Neuronal stem cell (in vitro differentiated cells): ENCODE results near the gene GPC1.

Experiments used
- DNase-seq: peaks from one replicate; pipeline ENCODE4 v3.0.0-alpha.2; 2013; ENCODE audit warnings: low spot score
- H2AFZ ChIP-seq: one replicate; pipeline ENCODE4 v1.6.1; 2013; ENCODE audit warnings: mild to moderate bottlenecking, low read length, inconsistent platforms
- H2AK5ac ChIP-seq: 2 replicates; pipeline ENCODE4 v1.6.1; 2013; ENCODE audit warnings: low read depth, mild to moderate bottlenecking, inconsistent platforms, low read length, moderate library complexity, mixed read lengths
- H2BK120ac ChIP-seq: 2 replicates; pipeline ENCODE4 v1.6.1; 2013; ENCODE audit warnings: low read depth, mild to moderate bottlenecking, inconsistent platforms, low read length, moderate library complexity, mixed read lengths
- H2BK12ac ChIP-seq: one replicate; pipeline ENCODE4 v1.6.1; 2013; ENCODE audit warnings: low read length, inconsistent platforms
- H2BK15ac ChIP-seq: 2 replicates; pipeline ENCODE4 v1.6.1; 2013; ENCODE audit warnings: mild to moderate bottlenecking, low read length, inconsistent platforms, mixed read lengths
- H2BK5ac ChIP-seq: one replicate; pipeline ENCODE4 v1.6.1; 2013; ENCODE audit warnings: inconsistent platforms, mild to moderate bottlenecking, low read length, moderate library complexity
- H3K14ac ChIP-seq: one replicate; pipeline ENCODE4 v1.6.1; 2013; ENCODE audit warnings: low read length, inconsistent platforms
- H3K18ac ChIP-seq: 2 replicates; pipeline ENCODE4 v1.6.1; 2013; ENCODE audit warnings: low read length, inconsistent platforms
- H3K23ac ChIP-seq: 2 replicates; pipeline ENCODE4 v1.6.1; 2013; ENCODE audit warnings: low read depth, mild to moderate bottlenecking, mixed read lengths, low read length, inconsistent platforms; ENCODE audit not compliant: poor library complexity
- H3K27ac ChIP-seq: replicated peaks from 3 replicates; pipeline ENCODE4 v1.5.1; 2013; ENCODE audit warnings: low read length, inconsistent platforms
- H3K27me3 ChIP-seq, 3 experiments: 2 replicates each; pipeline ENCODE4 v1.6.1; 2013; ENCODE audit warnings: low read length in 3 of 3, mild to moderate bottlenecking in 2 of 3, inconsistent platforms in 1 of 3, low read depth in 1 of 3, mixed read lengths in 1 of 3, moderate library complexity in 1 of 3; ENCODE audit not compliant: control insufficient read depth in 3 of 3, insufficient read depth in 3 of 3
- H3K36me3 ChIP-seq, 2 donors: replicated peaks in 1 of 2; 2 replicates each; pipeline ENCODE4 v1.6.1; 2013; ENCODE audit warnings: low read length in 2 of 2; ENCODE audit not compliant: control insufficient read depth in 2 of 2, insufficient read depth in 2 of 2
- H3K4ac ChIP-seq: 2 replicates; pipeline ENCODE4 v1.6.1; 2013; ENCODE audit warnings: inconsistent platforms, mild to moderate bottlenecking, low read length, moderate library complexity
- H3K4me1 ChIP-seq, 2 donors: 1 replicate in 1 of 2; 2 replicates in 1 of 2; pipeline ENCODE4 v1.6.1; 2013; ENCODE audit warnings: low read length in 2 of 2, low read depth in 1 of 2; ENCODE audit not compliant: control insufficient read depth in 2 of 2, insufficient read depth in 1 of 2
- H3K4me2 ChIP-seq: one replicate; pipeline ENCODE4 v1.6.1; 2013; ENCODE audit warnings: mild to moderate bottlenecking, low read length, inconsistent platforms; ENCODE audit not compliant: insufficient read depth, poor library complexity, severe bottlenecking
- H3K4me3 ChIP-seq, 2 donors: 2 replicates each; pipeline ENCODE4 v1.5.1; 2013; ENCODE audit warnings: low read length in 2 of 2, mild to moderate bottlenecking in 2 of 2, inconsistent platforms in 1 of 2, moderate library complexity in 1 of 2
- H3K79me1 ChIP-seq: one replicate; pipeline ENCODE4 v1.6.1; 2013; ENCODE audit warnings: low read depth, mild to moderate bottlenecking, inconsistent platforms, low read length, moderate library complexity
- H3K9ac ChIP-seq: one replicate; pipeline ENCODE4 v1.6.1; 2013; ENCODE audit warnings: mild to moderate bottlenecking, low read depth, low read length, inconsistent platforms; ENCODE audit not compliant: poor library complexity
- H3K9me3 ChIP-seq, 2 donors: replicated peaks in 1 of 2; 2 replicates each; pipeline versions ENCODE3 to v1.6.1; 2013; ENCODE audit warnings: low read length in 2 of 2, mild to moderate bottlenecking in 2 of 2, inconsistent platforms in 1 of 2, low read depth in 1 of 2, mixed read lengths in 1 of 2, moderate library complexity in 1 of 2; ENCODE audit not compliant: control insufficient read depth in 2 of 2, insufficient read depth in 1 of 2
- H4K8ac ChIP-seq: one replicate; pipeline ENCODE4 v1.6.1; 2013; ENCODE audit warnings: low read depth, mild to moderate bottlenecking, inconsistent platforms, low read length, moderate library complexity
- H4K91ac ChIP-seq: one replicate; pipeline ENCODE4 v1.6.1; 2013; ENCODE audit warnings: low read length, low read depth, mild to moderate bottlenecking, inconsistent platforms; ENCODE audit not compliant: poor library complexity
- WGBS, 2 donors: extraction: QIAGEN DNeasy Blood & Tissue Kit; methylation state at CpG; one replicate each; pipeline ENCODE4 v1.1.7; 2013; ENCODE audit warnings: missing lambda C conversion rate in 2 of 2, mixed read lengths in 1 of 2; ENCODE audit not compliant: insufficient read length in 2 of 2, insufficient replicate concordance in 1 of 2; ENCODE audit errors: extremely low coverage in 2 of 2; 5-methylcytosine and 5-hydroxymethylcytosine counted together

The GPC1 gene

GRCh38 chr2:240395896-240396622 lies 39.4 kb upstream of the GPC1 start:
- Histone ChIP-seq H3K36me3 (no peaks in the 10 kb centered on the region), H3K4me1 (peaks cover 2 to 8% of the 10 kb centered on the region in 2 donors), H3K9ac (no peak overlapping the region), H3K4ac (no peak overlapping the region), H3K27ac (no peak overlapping the region), H2AK5ac (peak overlapping the region; percentile 15), H2BK15ac (no peak overlapping the region), H4K8ac (no peak overlapping the region), H3K79me1 (peaks cover 2% of the 10 kb centered on the region), H4K91ac (no peak overlapping the region), H3K23ac (no peak overlapping the region), H3K4me3 (no peak overlapping the region), H3K14ac (no peak overlapping the region), H3K18ac (no peak overlapping the region), H2AFZ (no peak overlapping the region), H2BK12ac (no peak overlapping the region), H3K4me2 (no peak overlapping the region), H2BK120ac (no peak overlapping the region), H2BK5ac (no peak overlapping the region), H3K9me3 (no peaks in the 10 kb centered on the region), H3K27me3 (peaks cover 0 to 6% (median 0%) of the 10 kb centered on the region in 3 experiments)
- WGBS, 2 donors: no CpG with 5 or more reads among the region's 10 CpGs
- DNase-seq: no peak

GRCh38 chr2:240396623-240397541 lies 38.6 kb upstream of the GPC1 start:
- H2BK5ac ChIP-seq: no peak overlapping the region
- H3K9ac ChIP-seq: no peak overlapping the region
- H3K36me3 ChIP-seq: no peaks in the 10 kb centered on the region
- no CpG with 5 or more reads among the region's 12 CpGs for WGBS, 2 donors
- no peak overlapping the region for H2BK15ac ChIP-seq
- no peak for DNase-seq
- H3K4me3 ChIP-seq: no peak overlapping the region
- no peak overlapping the region for H2AFZ ChIP-seq
- H3K4me1 ChIP-seq: peaks cover 2 to 8% of the 10 kb centered on the region in 2 donors
- peak overlapping the region; percentile 58 for H2BK12ac ChIP-seq
- H3K18ac ChIP-seq: peak overlapping the region; percentile 57
- H4K8ac ChIP-seq: no peak overlapping the region
- no peaks in the 10 kb centered on the region for H3K9me3 ChIP-seq
- H3K4ac ChIP-seq: no peak overlapping the region
- peaks cover 0 to 9% (median 0%) of the 10 kb centered on the region in 3 experiments for H3K27me3 ChIP-seq
- H2AK5ac ChIP-seq: no peak overlapping the region
- peaks cover 2% of the 10 kb centered on the region for H3K79me1 ChIP-seq
- H2BK120ac ChIP-seq: no peak overlapping the region
- H3K23ac ChIP-seq: peak overlapping the region; percentile 55
- no peak overlapping the region for H3K14ac ChIP-seq
- H3K4me2 ChIP-seq: no peak overlapping the region
- H3K27ac ChIP-seq: no peak overlapping the region
- H4K91ac ChIP-seq: no peak overlapping the region

GRCh38 chr2:240397542-240397916 lies 37.9 kb upstream of the GPC1 start:
- H3K27ac ChIP-seq: no peak overlapping the region
- H3K4me3 ChIP-seq: no peak overlapping the region
- H2AFZ ChIP-seq: no peak overlapping the region
- H3K79me1 ChIP-seq: peaks cover 2% of the 10 kb centered on the region
- H3K36me3 ChIP-seq: no peaks in the 10 kb centered on the region
- H2BK5ac ChIP-seq: peak overlapping the region; percentile 82
- no peaks in the 10 kb centered on the region for H3K9me3 ChIP-seq
- H3K27me3 ChIP-seq: peaks cover 0 to 9% (median 0%) of the 10 kb centered on the region in 3 experiments
- no peak overlapping the region for H3K9ac ChIP-seq
- no peak overlapping the region for H2BK12ac ChIP-seq
- no peak overlapping the region for H2BK15ac ChIP-seq
- no peak overlapping the region for H3K14ac ChIP-seq
- H4K8ac ChIP-seq: peak overlapping the region; percentile 17
- H3K18ac ChIP-seq: no peak overlapping the region
- H4K91ac ChIP-seq: no peak overlapping the region
- peak overlapping the region; percentile 55 for H3K23ac ChIP-seq
- H3K4me1 ChIP-seq: peaks cover 0 to 8% of the 10 kb centered on the region in 2 donors
- no peak overlapping the region for H3K4me2 ChIP-seq
- no CpG with 5 or more reads among the region's 9 CpGs for WGBS, 2 donors
- no peak for DNase-seq
- peak overlapping the region; percentile 24 for H2AK5ac ChIP-seq
- no peak overlapping the region for H3K4ac ChIP-seq
- H2BK120ac ChIP-seq: no peak overlapping the region
